Activated naive CD8-positive, alpha-beta T cell treated with anti-CD3 and anti-CD28 coated beads, Interleukin-2, amount 50 U/mL, for 24 hours (primary cell): ENCODE results near the gene LCMT1.
"Not testable (repeated sequence)": the region's sequence is repeated elsewhere in the genome, so short reads cannot be mapped to it uniquely, and the experiment has no call there.

ENCODE experiments used
- ATAC-seq: fragments of 150-1000 bp; cut with Tn5 transposase; one replicate; pipeline ENCODE4 v1.10.0; 2021
- DNase-seq: peaks from one replicate; pipeline ENCODE4 v3.0.0; 2021
- H3K27ac Mint-ChIP-seq: one replicate; pipeline ENCODE4 v1.8.0; 2021; ENCODE audit warnings: mild to moderate bottlenecking, mixed read lengths
- H3K27me3 Mint-ChIP-seq: one replicate; pipeline ENCODE4 v1.8.0; 2021; ENCODE audit warnings: mixed read lengths
- H3K36me3 Mint-ChIP-seq: one replicate; pipeline ENCODE4 v1.8.0; 2021; ENCODE audit warnings: low read depth, mixed read lengths
- H3K4me1 Mint-ChIP-seq: one replicate; pipeline ENCODE4 v1.8.0; 2021; ENCODE audit warnings: mixed read lengths
- H3K4me3 Mint-ChIP-seq: one replicate; pipeline ENCODE4 v1.8.0; 2021; ENCODE audit warnings: mild to moderate bottlenecking, moderate library complexity, mixed read lengths
- H3K9me3 Mint-ChIP-seq: one replicate; pipeline ENCODE4 v1.8.0; 2021; ENCODE audit warnings: mixed read lengths

Gene LCMT1

DNA sequence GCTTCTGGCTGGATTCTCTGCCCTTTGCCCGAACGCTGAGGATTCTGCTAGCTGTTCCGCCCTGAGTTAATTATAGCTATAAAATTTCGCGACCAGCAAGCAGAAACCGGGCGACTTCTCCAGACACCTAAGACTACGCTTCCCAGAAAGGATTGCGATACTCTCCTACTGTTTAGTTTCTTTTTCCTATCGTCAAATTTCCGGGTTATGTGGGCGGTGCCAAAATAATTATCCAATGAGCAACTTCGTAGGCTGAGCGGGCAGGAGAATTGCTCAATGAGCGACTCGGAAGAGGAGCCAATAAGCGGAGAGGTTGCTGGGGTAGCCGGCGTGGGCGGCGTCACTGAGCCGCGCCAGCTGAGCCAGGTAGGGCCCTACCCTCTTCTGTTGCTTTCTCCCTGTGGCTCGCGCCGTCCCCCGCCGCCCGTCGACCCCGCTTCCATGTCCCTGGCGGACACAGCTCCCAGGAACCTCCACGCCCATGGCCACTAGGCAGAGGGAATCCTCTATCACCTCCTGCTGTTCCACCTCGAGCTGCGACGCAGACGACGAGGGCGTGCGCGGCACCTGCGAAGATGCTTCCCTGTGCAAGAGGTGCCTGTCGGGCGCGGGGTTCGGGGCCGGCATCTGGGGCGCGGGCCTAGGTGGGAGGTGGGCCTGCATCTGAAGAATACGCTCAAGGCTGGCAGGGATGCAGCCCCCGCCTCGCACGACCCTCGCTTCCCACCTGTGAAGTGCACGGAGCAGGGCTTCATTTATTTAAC lies at the start of gene LCMT1:
Gene LCMT1, plus strand, starts transcription at position 340 of the 764 bp plus-strand sequence. Its CDS starts 142 bp downstream, at position 482.
- H3K27me3 Mint-ChIP-seq: no peaks in the 10 kb centered on the region
- peaks cover 67% of the 10 kb centered on the region for H3K4me1 Mint-ChIP-seq
- H3K36me3 Mint-ChIP-seq: peaks cover 1% of the 10 kb centered on the region
- peak; percentile 88 for DNase-seq
- peak; percentile 90 for ATAC-seq
- H3K27ac Mint-ChIP-seq: peak within 1 kb of the TSS; percentile 96
- no peaks in the 10 kb centered on the region for H3K9me3 Mint-ChIP-seq
- H3K4me3 Mint-ChIP-seq: peak within 1 kb of the TSS; percentile 87

DNA sequence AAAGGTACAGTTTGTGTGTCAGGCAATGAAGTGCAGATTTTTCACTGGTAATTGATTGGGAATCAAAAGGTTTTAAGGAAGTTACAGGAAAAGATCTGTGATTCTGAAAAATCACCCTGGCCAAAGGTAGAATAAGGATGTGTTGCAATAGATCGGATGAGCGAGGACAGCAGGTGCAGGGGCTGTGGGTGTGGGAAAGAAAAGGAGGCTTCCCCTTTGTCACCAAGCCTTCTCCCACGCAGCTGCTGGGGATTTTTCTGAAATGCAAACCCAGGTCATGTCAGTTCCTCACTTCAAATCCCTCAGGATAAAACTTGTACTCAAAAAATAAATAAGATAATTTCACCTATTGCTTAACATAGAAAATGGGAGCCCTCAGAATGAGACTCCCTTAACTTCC lies 48.4 kb upstream of the LCMT1 start:
- peak overlapping the region; percentile 29 for H3K27ac Mint-ChIP-seq
- peaks cover 4% of the 10 kb centered on the region for H3K27me3 Mint-ChIP-seq
- ATAC-seq: no peak
- no peaks in the 10 kb centered on the region for H3K9me3 Mint-ChIP-seq
- H3K36me3 Mint-ChIP-seq: no peaks in the 10 kb centered on the region
- H3K4me3 Mint-ChIP-seq: no peak overlapping the region
- DNase-seq: no peak
- peaks cover 63% of the 10 kb centered on the region for H3K4me1 Mint-ChIP-seq

DNA sequence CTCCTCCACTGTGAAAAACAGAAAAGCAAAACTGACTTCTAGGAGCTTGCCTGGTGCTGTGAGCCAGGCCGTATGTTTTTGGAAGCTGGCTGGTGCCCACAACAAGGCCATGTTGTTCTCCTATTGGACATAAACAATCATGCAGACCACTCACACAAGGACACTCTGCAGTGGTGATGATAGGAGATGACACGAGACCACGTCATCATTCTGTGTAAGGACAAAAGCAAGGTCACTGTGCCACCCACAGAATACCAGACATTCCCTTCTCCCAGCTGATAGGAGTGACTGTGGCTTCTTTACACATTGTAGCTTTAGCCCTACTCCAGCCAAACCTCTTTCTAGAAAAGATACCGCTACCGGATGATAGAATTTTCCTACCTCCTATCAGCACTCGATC lies 47.7 kb upstream of the LCMT1 start:
- peaks cover 60% of the 10 kb centered on the region for H3K4me1 Mint-ChIP-seq
- H3K27me3 Mint-ChIP-seq: peaks cover 4% of the 10 kb centered on the region
- ATAC-seq (no peak), DNase-seq (no peak)
- H3K36me3 Mint-ChIP-seq: no peaks in the 10 kb centered on the region
- H3K27ac Mint-ChIP-seq: peak overlapping the region; percentile 40
- no peak overlapping the region for H3K4me3 Mint-ChIP-seq
- H3K9me3 Mint-ChIP-seq: no peaks in the 10 kb centered on the region

DNA sequence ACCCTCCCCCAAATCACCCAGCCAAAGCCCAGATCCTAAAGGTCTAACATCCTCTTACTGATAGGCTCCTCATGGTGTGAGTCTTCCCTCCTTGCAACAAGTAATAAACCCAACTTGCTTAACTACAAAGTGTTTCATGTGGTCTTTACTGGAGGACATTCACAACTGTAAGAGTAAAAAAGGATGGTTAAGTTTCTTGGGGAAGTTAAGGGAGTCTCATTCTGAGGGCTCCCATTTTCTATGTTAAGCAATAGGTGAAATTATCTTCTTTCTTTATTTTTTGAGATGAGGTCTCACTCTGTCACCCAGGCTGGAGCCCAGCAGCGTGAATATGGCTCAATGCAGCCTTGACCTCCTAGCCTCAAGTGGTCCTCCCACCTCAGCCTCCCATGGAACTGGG lies 47.3 kb upstream of the LCMT1 start:
- H3K27me3 Mint-ChIP-seq, H3K4me3 Mint-ChIP-seq: not testable (repeated sequence)

DNA sequence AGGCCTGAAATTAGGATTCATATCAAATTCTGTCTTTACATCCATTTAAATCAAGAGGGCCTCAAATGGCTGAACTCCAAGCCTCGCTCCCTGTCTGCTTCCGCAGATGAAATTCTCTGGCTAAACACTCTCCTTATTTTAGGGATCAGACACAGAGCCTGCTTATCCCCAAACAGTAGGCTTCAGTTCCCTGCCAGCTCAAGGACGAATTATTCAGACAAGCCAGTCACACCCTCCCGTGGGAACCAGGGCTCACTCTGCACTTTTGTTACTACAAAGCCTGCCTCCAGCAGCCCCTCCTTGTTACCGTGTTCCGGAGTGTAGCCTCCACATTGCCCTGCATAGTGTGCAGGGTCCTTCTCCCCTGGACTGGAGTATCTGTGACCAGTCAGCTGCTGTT lies 46.6 kb upstream of the LCMT1 start:
- H3K27me3 Mint-ChIP-seq: peaks cover 4% of the 10 kb centered on the region
- H3K4me1 Mint-ChIP-seq: peaks cover 60% of the 10 kb centered on the region
- H3K4me3 Mint-ChIP-seq: no peak overlapping the region
- ATAC-seq: no peak
- H3K27ac Mint-ChIP-seq: no peak overlapping the region
- no peak for DNase-seq
- no peaks in the 10 kb centered on the region for H3K9me3 Mint-ChIP-seq
- no peaks in the 10 kb centered on the region for H3K36me3 Mint-ChIP-seq

More for the DNA sequence above, 47.3 kb upstream of the LCMT1 start:
- not testable (repeated sequence) for ATAC-seq, DNase-seq, H3K27ac Mint-ChIP-seq, H3K36me3 Mint-ChIP-seq, H3K9me3 Mint-ChIP-seq
- peaks cover 60% of the 10 kb centered on the region for H3K4me1 Mint-ChIP-seq

DNA sequence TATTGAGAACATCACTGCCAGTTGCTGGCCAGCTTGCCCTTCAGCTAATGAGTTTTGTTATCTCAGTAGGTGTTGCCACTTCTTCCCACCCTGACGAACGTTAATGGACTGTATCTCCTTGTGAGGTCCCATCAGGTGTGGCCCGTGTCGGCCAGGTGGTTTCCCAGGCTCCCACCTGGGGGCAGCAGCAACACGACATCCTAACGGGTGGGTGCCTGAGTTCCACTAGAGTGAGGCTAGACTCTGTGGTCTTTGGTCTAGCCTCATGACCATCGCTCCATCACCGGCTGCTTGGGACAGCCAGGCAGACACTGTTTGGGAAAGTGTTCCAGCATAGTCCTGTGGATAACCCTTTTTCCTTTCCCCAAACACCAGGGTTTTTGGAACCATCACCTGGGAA lies 45.6 kb upstream of the LCMT1 start:
- DNase-seq (no peak), ATAC-seq (no peak)

DNA sequence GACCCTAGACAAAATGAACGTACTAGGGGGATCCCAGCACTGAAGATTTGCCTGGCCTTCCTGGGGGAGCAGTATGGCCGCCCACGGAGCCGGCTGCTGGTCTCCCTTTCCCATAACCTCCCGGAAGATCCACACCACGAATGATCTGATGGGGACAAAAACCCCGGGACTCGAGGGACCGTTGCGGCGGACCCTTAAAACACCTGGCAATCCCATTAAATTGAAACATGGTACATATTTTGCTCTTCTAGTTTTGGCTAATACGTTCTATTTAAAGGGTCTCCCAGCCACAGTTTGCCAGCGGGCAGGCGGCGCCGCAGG lies 45.2 kb upstream of the LCMT1 start:
- DNase-seq (no peak), ATAC-seq (no peak)
- H3K27me3 Mint-ChIP-seq: peaks cover 4% of the 10 kb centered on the region
- no peaks in the 10 kb centered on the region for H3K36me3 Mint-ChIP-seq
- peak overlapping the region; percentile 73 for H3K4me3 Mint-ChIP-seq
- no peaks in the 10 kb centered on the region for H3K9me3 Mint-ChIP-seq
- H3K27ac Mint-ChIP-seq: peak overlapping the region; percentile 81
- peaks cover 46% of the 10 kb centered on the region for H3K4me1 Mint-ChIP-seq

More for the DNA sequence above, 45.6 kb upstream of the LCMT1 start:
- peak overlapping the region; percentile 17 for H3K4me3 Mint-ChIP-seq
- peaks cover 51% of the 10 kb centered on the region for H3K4me1 Mint-ChIP-seq
- H3K36me3 Mint-ChIP-seq: no peaks in the 10 kb centered on the region
- H3K9me3 Mint-ChIP-seq: no peaks in the 10 kb centered on the region
- H3K27me3 Mint-ChIP-seq: peaks cover 4% of the 10 kb centered on the region
- H3K27ac Mint-ChIP-seq: peak overlapping the region; percentile 81

DNA sequence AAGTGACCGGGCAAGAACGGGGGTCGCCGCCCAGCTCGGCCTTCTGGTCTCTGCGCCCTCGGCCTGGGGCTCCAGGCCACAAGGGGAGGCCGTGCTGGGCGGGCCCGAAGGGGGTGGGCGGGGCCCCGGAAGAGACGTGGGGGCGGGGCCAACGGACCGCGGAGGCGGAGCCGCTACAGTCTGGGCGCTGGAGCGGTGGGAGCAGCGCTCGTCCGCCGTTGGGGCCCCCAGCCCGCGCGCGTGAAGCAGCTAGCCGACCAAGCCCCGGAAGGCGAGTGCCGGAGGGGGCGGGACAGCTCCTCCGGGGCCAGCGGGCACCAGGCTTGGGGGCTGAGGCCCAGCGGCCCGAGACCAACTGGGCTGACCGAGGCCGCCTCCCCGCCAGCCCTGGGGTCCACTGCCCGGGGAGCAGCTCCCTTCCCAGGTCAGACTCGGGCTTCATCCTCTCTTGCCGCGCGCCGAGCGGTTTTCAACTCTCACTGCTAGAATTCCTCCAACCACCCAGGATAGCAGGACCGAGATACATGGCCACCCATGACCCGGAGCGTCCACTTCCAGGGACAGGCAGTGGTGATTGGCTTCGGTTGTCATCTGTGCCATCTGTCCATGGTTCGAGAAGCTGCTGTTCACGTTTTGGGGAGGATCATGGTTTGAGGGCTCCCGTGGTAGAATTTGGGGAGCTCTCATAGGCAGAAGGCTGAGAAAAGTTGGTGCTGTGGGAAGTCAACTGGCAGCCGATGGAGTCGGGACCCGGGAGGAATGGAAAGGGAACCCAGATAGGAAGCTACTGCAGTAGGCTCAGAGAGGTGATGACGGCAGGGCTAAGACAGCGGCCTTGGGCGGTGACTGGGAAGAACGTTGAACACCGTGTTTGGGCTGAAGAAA lies 44.6 kb upstream of the LCMT1 start:
- Mint-ChIP-seq H3K36me3 (no peaks in the 10 kb centered on the region), H3K9me3 (no peaks in the 10 kb centered on the region), H3K4me3 (peak overlapping the region; percentile 84), H3K4me1 (peaks cover 40% of the 10 kb centered on the region), H3K27me3 (peaks cover 4% of the 10 kb centered on the region), H3K27ac (peak overlapping the region; percentile 81)
- peak; percentile 87 for DNase-seq
- ATAC-seq: peak; percentile 90

DNA sequence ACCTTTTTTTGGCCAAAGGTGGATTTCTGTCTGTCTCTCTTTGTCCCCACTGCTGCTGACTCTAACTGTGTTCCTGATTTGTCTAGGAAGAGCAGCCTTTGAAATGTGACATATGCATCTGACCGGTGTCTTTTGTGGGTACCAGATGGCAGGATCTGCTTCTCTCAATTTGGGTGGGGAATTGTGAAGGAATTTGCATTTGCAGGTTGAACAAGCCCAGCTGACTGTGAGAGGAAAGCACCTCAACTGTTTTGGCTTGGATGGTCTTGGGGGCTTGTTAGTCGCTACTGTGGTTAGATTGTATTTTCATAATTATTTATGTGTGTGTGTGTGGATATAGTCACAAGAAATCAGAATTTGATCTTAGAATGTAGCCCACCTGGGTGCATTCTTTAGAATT lies 37.7 kb upstream of the LCMT1 start:
- ATAC-seq (no peak), DNase-seq (no peak)
- H3K36me3 Mint-ChIP-seq: no peaks in the 10 kb centered on the region
- H3K9me3 Mint-ChIP-seq: no peaks in the 10 kb centered on the region
- no peak overlapping the region for H3K4me3 Mint-ChIP-seq
- no peaks in the 10 kb centered on the region for H3K4me1 Mint-ChIP-seq
- no peaks in the 10 kb centered on the region for H3K27me3 Mint-ChIP-seq
- H3K27ac Mint-ChIP-seq: no peak overlapping the region

DNA sequence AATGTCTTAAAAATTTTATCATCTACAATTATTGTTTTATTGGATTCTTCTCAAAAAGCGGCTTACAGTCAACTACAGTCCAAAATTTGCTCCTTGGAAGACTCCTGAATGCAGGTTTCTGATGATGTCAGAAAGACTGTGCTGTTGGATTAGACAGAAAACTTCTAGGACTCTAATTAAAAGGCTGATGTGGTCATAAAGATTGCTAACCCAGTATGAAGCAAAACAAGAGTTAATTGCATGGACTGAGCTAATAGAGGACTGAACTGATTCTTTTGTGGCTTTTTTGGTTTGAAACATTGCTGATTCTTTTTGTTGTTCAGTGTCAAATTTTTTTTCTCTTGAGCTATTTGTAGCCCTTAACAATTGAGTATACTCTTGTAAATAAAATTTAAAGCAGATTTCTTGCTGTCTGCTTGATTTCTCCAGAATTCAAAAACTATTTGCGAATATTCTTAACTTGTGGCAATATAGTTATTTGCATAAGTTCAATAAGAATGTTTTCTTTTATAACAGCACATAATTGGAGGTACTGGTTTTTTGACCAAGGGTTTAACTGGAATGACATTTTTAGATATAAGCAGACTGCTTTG lies 33.1 kb upstream of the LCMT1 start:
- DNase-seq (no peak), ATAC-seq (no peak)
- Mint-ChIP-seq H3K9me3 (no peaks in the 10 kb centered on the region), H3K27me3 (no peaks in the 10 kb centered on the region), H3K4me3 (no peak overlapping the region), H3K27ac (no peak overlapping the region), H3K36me3 (no peaks in the 10 kb centered on the region), H3K4me1 (no peaks in the 10 kb centered on the region)

DNA sequence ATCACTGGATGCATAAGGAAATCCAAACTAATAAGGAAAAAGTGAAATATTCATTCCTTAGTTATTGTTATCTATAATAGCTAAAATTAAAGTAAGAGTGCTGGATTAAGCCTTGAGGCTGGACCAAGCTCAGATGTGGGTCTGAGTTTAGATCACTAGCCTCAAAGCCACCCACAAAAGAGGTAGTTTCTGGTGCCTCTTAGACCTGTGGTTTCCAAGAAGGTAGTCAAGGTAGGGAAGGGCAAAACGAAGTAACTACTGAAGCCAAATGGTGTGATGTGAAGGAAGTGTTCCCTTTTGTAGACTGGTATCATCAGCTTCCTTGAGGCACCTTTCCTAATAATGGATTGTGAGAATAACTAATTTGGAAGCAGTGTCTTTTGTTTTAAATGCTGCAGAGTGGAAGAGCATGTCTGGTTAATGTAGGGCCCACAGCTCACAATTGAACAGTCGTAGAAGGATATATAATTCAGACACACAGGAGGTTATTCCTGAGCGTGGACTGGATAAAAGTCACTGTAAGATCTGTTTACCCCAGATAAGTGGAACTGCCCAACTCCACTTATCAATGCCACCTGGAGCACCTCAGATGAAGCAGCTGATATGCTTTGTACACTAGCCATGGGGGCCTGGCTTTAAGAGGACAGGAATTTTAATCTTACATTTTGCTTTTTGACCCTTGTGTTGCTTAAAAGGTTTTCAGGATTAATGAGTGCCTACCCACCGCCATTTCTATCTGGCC lies 31.7 kb upstream of the LCMT1 start:
- Mint-ChIP-seq H3K4me3 (no peak overlapping the region), H3K36me3 (no peaks in the 10 kb centered on the region), H3K27me3 (no peaks in the 10 kb centered on the region), H3K4me1 (no peaks in the 10 kb centered on the region), H3K9me3 (no peaks in the 10 kb centered on the region), H3K27ac (no peak overlapping the region)
- ATAC-seq: no peak
- no peak for DNase-seq

DNA sequence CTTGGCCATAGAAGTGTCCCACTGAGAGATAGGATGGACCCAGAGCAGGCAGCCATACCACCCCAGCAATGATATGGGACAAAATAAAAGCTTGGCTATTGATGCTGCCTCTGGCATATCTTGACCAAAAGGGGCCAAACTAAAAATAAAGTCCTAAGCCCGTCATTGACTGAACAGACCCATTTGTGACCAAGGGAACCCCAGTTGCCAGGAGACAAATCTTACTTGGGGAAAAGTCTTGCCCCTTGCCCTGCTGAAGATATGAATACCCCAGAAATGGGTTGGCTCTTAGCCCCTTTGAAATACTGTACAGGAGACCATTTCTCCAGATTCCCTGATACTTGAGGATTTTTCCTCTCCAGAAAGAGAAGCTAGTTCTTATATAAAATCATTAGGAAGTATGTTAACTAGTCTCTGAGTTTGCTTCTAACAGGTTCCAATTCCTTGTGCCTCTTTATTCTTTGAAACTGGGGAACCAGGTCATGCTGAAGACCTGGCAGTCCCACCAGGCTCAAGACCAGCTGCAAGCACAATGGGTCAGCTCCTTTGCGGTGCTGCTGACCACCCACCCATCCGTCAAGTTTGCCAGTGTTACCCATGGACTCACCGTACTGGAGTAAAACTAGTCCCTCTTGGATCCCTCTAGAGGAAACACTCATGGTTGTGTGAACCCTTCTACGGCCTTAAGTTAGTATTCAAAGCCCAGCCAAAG lies 31.0 kb upstream of the LCMT1 start:
- ATAC-seq (no peak), DNase-seq (no peak)
- Mint-ChIP-seq H3K4me3 (no peak overlapping the region), H3K27me3 (no peaks in the 10 kb centered on the region), H3K4me1 (no peaks in the 10 kb centered on the region), H3K36me3 (no peaks in the 10 kb centered on the region), H3K9me3 (no peaks in the 10 kb centered on the region), H3K27ac (no peak overlapping the region)

DNA sequence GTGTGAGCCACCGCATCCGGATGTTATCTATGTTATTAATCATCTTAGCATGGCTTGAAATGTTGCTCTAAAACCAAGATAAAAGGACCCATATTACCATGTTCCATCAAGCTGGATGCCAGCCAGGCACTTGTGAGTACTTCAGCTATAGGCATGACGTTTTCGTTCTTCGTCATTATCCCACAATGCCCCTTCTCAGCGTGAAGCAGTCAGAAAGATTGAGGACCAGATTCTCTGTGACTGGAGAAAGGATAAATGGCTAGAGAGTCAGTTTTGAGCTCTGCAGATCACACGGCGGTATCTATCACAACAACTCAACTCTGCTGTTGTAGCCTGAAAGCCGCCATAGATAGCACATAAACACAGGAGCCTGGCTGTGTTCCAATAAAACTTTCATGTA lies 29.8 kb upstream of the LCMT1 start:
- DNase-seq (no peak), ATAC-seq (no peak)
- Mint-ChIP-seq H3K27me3 (no peaks in the 10 kb centered on the region), H3K27ac (no peak overlapping the region), H3K36me3 (no peaks in the 10 kb centered on the region), H3K4me1 (no peaks in the 10 kb centered on the region), H3K4me3 (no peak overlapping the region), H3K9me3 (no peaks in the 10 kb centered on the region)

DNA sequence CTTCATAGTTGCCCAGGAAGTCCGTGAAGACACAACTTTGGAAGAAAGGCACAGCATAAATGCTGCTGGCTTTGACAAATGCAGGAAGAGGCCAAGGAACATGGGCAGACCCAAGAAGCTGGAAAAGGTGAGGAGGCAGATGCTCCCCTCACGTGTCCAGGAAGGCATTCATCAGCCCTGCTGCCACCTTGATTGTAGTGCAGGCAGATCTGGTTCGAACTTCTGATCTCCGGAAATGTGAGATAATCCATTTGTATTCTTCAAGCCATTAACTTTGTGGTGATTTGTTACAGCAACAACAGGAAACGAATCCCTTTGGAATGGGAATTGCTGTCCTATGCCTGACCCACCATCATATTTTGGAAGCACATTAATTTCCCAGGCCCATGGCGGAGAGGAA lies 28.5 kb upstream of the LCMT1 start:
- no peak overlapping the region for H3K4me3 Mint-ChIP-seq
- H3K36me3 Mint-ChIP-seq: no peaks in the 10 kb centered on the region
- H3K27me3 Mint-ChIP-seq: no peaks in the 10 kb centered on the region
- ATAC-seq (no peak), DNase-seq (no peak)
- H3K4me1 Mint-ChIP-seq: no peaks in the 10 kb centered on the region
- no peaks in the 10 kb centered on the region for H3K9me3 Mint-ChIP-seq
- H3K27ac Mint-ChIP-seq: no peak overlapping the region
